ENCODE data around the gene FGD6.

The FGD6 gene

DNA sequence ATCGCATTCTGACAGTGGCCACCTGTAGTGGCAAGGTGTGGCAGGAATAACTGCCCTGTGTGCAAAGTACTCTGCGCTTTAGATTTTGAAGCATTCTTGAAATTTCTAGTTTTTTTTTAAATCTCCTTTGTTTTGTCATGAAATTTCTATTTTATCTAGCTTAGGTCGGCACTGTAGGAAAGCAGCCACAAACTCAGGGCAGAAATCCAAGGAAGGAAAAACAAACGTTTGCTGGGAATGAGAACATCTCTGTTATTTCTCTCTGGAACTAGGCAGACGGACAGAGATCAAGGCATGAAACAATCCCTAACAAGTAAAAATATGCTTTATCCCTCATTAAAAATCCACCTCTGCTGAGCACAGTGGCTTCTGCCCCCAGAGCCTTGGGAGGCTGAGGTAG is 142.5 kb downstream of the FGD6 start:
- DNase-seq, result no peak

- no peak for DNase-seq
These were observed 143.4 kb downstream of the FGD6 start for GRCh38 chr12:95073698-95074520.

- DNase-seq, result peak; percentile 90
These were observed 144.2 kb downstream of the FGD6 start, which contains the start of gene NR2C1 for GRCh38 chr12:95072900-95073697. Gene NR2C1 (minus strand): TSS chr12:95073618. CDS start chr12:95067384, 6,234 bp downstream.

DNA sequence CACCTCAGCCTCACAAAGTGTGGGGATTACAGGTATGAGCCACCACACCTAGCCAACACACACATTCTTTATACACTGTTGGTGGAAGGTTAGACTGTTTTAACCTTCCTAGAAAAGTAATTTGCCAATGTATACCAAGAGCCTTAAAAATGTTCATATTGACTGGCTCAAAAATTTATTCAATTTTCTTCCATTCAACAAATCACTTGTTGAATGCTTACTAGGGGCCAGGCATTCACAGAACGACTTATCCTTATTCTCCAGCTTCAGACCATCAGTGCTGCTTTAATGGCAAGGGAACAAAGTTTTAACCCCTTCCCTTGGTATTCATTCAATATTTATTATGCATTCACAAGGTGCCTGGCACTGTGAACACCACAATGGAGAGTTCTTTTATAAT is 146.9 kb downstream of the FGD6 start:
- no peak for DNase-seq

DNA sequence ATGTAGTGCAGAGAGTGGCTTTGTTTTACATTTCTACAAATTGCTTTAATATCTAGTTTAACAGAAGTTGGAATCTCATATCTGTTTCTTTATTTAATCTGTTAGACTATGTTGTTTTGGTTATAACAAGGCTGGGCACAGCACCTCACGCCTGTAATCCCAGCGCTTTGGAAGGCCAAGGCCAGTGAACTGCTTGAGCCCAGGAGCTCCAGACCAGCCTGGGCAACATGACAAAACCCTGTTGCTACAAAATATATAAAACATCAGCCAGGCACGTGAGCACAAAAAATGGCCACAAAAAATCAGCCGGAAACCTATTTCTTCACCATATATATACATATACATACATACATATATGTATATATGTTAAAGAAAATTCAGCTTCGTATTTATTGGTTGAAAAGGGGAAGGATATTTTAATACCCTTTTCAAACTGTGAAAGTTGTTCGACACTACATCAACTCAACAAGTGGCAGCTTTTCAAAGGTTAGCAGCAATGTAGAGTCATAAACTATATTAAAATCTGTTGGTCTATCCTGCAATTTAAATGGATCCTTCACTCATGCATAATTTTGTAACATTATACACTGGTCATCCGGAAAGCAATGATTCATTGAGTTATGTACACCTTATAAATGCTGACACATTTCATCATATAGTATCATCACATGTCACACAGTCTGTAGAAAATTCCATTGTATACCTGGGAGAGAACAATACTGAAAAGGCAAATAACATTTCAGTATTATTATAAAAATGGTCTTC is 151.0 kb downstream of the FGD6 start:
- DNase-seq, result no peak

DNA sequence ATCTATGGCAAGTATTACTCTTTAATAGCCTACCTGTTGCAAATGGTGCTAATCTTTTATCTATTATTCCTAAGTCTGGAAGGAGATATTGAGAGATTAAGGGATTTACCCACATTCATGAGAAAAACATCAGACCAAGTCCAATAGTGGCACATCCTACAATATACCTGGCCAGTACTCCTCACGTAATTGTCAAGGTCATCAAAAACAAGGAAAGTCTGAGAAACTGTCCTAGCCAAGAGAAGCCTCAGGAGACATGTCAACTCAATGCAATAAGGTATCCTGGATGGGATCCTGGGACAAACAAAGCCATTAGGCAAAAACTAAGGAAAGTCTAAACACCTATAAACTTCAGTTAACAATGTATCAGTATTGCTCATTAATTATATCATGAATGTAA is 156.3 kb downstream of the FGD6 start:
- no peak for DNase-seq

GRCh38 chr12:95059984-95060383 is 157.3 kb downstream of the FGD6 start:
- no peak for DNase-seq

GRCh38 chr12:95057424-95057823 is 159.8 kb downstream of the FGD6 start:
- no peak for DNase-seq

GRCh38 chr12:95055057-95055456 is 162.2 kb downstream of the FGD6 start:
- no peak for DNase-seq

DNA sequence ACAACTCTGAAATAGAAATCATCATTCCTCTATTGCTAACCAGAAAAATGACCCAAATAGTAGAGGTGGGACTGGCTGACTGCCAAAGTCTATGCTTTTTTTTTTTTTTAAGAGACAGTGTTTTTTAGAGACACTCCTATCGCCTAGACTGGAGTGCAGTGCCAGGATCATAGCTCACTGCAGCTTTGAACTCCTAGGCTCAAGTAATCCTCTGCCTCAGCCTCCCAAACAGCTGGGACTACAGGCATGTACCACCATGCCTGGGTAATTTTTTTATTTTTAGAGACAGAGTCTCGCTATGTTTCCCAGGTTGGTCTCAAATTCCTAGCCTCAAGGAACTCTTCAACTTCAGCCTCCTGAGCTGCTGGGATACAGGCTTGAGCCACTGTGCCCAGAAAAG is 163.1 kb downstream of the FGD6 start:
- DNase-seq, result no peak

GRCh38 chr12:95051241-95051640 is 166.0 kb downstream of the FGD6 start:
- DNase-seq, result no peak

GRCh38 chr12:95037906-95038305 is 179.4 kb downstream of the FGD6 start:
- no peak for DNase-seq

GRCh38 chr12:95034750-95035149 is 182.5 kb downstream of the FGD6 start:
- DNase-seq, result no peak

All from effector CD4-positive, alpha-beta T cell (primary cell).